RWPE2 (cell line): ENCODE results near the gene VPS35L.

Experiments used
- ATAC-seq: fragments of 200-7000 bp; cut with Tn5 transposase; 3 replicates; pipeline ENCODE4 v1.9.1; 2021; ENCODE audit warnings: low read depth
- DNase-seq: peaks from one replicate; pipeline ENCODE4 v3.0.0-alpha.2; 2020; ENCODE audit warnings: low spot score
- H3K27ac ChIP-seq: fragments of 450-650 bp; 2 replicates; pipeline ENCODE4 v1.5.1; 2017; ENCODE audit warnings: mild to moderate bottlenecking; ENCODE audit not compliant: poor library complexity, severe bottlenecking
- H3K27me3 ChIP-seq: fragments of 250-450 bp; sonication (Bioruptor Pico); 2 replicates; pipeline ENCODE4 v1.5.1; 2021; ENCODE audit warnings: mild to moderate bottlenecking, moderate library complexity; ENCODE audit not compliant: insufficient read depth, poor library complexity, severe bottlenecking
- H3K36me3 ChIP-seq: fragments of 250-450 bp; sonication (Bioruptor Pico); 2 replicates; pipeline ENCODE4 v1.5.1; 2020; ENCODE audit warnings: low read depth, mild to moderate bottlenecking, moderate library complexity
- H3K4me1 ChIP-seq: fragments of 250-450 bp; sonication (Bioruptor Pico); 2 replicates; pipeline ENCODE4 v1.5.1; 2021; ENCODE audit warnings: mild to moderate bottlenecking, moderate library complexity; ENCODE audit not compliant: insufficient read depth, poor library complexity, severe bottlenecking
- H3K4me3 ChIP-seq: fragments of 250-450 bp; sonication (Bioruptor Pico); 2 replicates; pipeline ENCODE4 v1.5.1; 2021; ENCODE audit warnings: mild to moderate bottlenecking, moderate library complexity; ENCODE audit not compliant: severe bottlenecking
- H3K9me3 ChIP-seq: fragments of 250-450 bp; sonication (Bioruptor Pico); 2 replicates; pipeline ENCODE4 v1.5.1; 2021; ENCODE audit warnings: mild to moderate bottlenecking, moderate library complexity; ENCODE audit not compliant: severe bottlenecking
- CTCF ChIP-seq: fragments of 450-650 bp; IDR thresholded peaks from one replicate; pipeline ENCODE4 v1.5.1; 2017; ENCODE audit warnings: mild to moderate bottlenecking, moderate library complexity; ENCODE audit not compliant: poor library complexity, severe bottlenecking

The VPS35L gene

GRCh38 chr16:19681637-19682036 lies 126.1 kb downstream of the VPS35L start:
- Histone ChIP-seq H3K4me3 (no peak overlapping the region), H3K27me3 (no peaks in the 10 kb centered on the region), H3K4me1 (no peaks in the 10 kb centered on the region), H3K9me3 (no peaks in the 10 kb centered on the region), H3K27ac (no peak overlapping the region), H3K36me3 (peaks cover 9% of the 10 kb centered on the region; the same call in 1 of the 2 replicates)
- DNase-seq (no peak), ATAC-seq (no peak)
- no peak for TF ChIP-seq CTCF

- no peaks in the 10 kb centered on the region for H3K27me3 ChIP-seq
- TF ChIP-seq CTCF, result no peak
- no peaks in the 10 kb centered on the region for H3K9me3 ChIP-seq
- H3K4me3 ChIP-seq, result no peak overlapping the region
- H3K36me3 ChIP-seq, result peaks cover 9% of the 10 kb centered on the region; the same call in 1 of the 2 replicates
- H3K4me1 ChIP-seq, result no peaks in the 10 kb centered on the region
- H3K27ac ChIP-seq, result no peak overlapping the region
- ATAC-seq, result no peak
- no peak for DNase-seq
Measured at GRCh38 chr16:19683453-19684236, 128.1 kb downstream of the VPS35L start.

GRCh38 chr16:19685176-19685575 lies 129.7 kb downstream of the VPS35L start:
- no peaks in the 10 kb centered on the region for H3K27me3 ChIP-seq
- no peak for TF ChIP-seq CTCF
- peaks cover 9% of the 10 kb centered on the region; the same call in 1 of the 2 replicates for H3K36me3 ChIP-seq
- no peaks in the 10 kb centered on the region for H3K4me1 ChIP-seq
- DNase-seq (no peak), ATAC-seq (no peak)
- no peak overlapping the region for H3K27ac ChIP-seq
- H3K9me3 ChIP-seq, result no peaks in the 10 kb centered on the region
- H3K4me3 ChIP-seq, result no peak overlapping the region

GRCh38 chr16:19687279-19687678 lies 131.8 kb downstream of the VPS35L start:
- peaks cover 9% of the 10 kb centered on the region; the same call in 1 of the 2 replicates for H3K36me3 ChIP-seq
- H3K4me1 ChIP-seq, result no peaks in the 10 kb centered on the region

More at GRCh38 chr16:19687279-19687678, 131.8 kb downstream of the VPS35L start:
- H3K27me3 ChIP-seq, result no peaks in the 10 kb centered on the region
- no peaks in the 10 kb centered on the region for H3K9me3 ChIP-seq
- ATAC-seq (no peak), DNase-seq (no peak)
- no peak for TF ChIP-seq CTCF
- H3K27ac ChIP-seq, result no peak overlapping the region
- no peak overlapping the region for H3K4me3 ChIP-seq
